ENCODE measurements around the gene PBX3. TPM values are rescaled to one million over a fixed set of nuclear protein-coding genes. Genes with fewer than 3 reads are reported as not detected.
A peak's percentile ranks its signal among the peaks of the same experiment; 100 is the strongest.

Gene PBX3
- total RNA-seq, 1 donor from 2014 or later, result 46.1 TPM

DNA sequence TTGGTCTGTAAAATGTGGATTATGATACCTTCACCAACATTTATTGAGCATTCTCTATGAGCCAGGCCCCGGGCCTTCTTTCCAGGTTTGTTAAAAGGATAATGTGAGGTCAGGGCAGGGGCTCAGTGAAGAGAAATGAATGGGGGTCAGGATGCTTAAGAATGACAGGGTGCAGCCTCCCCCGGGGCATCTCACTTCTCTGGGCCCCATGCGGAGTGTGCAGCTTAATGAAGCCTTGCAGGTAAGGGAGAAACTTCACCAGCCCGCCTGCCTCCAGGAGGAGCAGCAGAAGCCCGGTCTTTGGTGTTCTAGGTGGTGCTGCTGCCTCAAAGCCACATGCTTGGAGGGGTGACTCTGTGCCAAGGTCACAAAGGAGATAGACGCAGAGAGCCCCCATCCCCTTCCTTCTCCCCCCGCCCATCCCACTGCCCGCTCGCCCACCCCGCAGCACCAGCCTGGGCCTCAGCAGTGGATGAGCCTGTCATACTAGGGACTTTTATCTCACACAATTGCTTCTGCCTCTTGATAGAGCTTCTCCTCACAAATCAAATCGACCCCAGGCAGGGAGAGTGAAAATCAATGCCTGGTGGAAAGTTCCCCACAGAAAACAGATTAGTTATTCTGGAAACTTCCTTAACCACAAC is 244.8 kb downstream of the PBX3 start:
- DNase-seq (peak; percentile 21), ATAC-seq (no peak)
- Histone ChIP-seq H3K4me1 (no peaks in the 10 kb centered on the region), H3K9me3 (no peaks in the 10 kb centered on the region), H3K27me3 (ENCODE audit: low read depth) (no peaks in the 10 kb centered on the region), H3K27ac (no peak overlapping the region), H3K36me3 (no peaks in the 10 kb centered on the region), H3K4me3 (no peak overlapping the region)
- TF ChIP-seq, protein P1, sequence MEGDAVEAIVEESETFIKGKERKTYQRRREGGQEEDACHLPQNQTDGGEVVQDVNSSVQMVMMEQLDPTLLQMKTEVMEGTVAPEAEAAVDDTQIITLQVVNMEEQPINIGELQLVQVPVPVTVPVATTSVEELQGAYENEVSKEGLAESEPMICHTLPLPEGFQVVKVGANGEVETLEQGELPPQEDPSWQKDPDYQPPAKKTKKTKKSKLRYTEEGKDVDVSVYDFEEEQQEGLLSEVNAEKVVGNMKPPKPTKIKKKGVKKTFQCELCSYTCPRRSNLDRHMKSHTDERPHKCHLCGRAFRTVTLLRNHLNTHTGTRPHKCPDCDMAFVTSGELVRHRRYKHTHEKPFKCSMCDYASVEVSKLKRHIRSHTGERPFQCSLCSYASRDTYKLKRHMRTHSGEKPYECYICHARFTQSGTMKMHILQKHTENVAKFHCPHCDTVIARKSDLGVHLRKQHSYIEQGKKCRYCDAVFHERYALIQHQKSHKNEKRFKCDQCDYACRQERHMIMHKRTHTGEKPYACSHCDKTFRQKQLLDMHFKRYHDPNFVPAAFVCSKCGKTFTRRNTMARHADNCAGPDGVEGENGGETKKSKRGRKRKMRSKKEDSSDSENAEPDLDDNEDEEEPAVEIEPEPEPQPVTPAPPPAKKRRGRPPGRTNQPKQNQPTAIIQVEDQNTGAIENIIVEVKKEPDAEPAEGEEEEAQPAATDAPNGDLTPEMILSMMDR (IDR thresholded peaks at IDR 0.05), result no peak
- intact Hi-C loops (cut with DNase I), result no loop called here

- Histone ChIP-seq H3K36me3 (no peaks in the 10 kb centered on the region), H3K27ac (no peak overlapping the region), H3K9me3 (no peaks in the 10 kb centered on the region), H3K4me3 (no peak overlapping the region), H3K4me1 (no peaks in the 10 kb centered on the region), H3K27me3 (ENCODE audit: low read depth) (no peaks in the 10 kb centered on the region)
- intact Hi-C loops (cut with DNase I), result no loop called here
- ATAC-seq, result no peak
- TF ChIP-seq, protein P1 (IDR thresholded peaks at IDR 0.05), result no peak
- peak; percentile 7 for DNase-seq
These were observed 245.4 kb downstream of the PBX3 start for GRCh38 chr9:125992557-125992956.

- intact Hi-C loops (cut with DNase I), result no loop called here
- no peak for ATAC-seq
These were observed 246.3 kb downstream of the PBX3 start for GRCh38 chr9:125993466-125993865.

DNA sequence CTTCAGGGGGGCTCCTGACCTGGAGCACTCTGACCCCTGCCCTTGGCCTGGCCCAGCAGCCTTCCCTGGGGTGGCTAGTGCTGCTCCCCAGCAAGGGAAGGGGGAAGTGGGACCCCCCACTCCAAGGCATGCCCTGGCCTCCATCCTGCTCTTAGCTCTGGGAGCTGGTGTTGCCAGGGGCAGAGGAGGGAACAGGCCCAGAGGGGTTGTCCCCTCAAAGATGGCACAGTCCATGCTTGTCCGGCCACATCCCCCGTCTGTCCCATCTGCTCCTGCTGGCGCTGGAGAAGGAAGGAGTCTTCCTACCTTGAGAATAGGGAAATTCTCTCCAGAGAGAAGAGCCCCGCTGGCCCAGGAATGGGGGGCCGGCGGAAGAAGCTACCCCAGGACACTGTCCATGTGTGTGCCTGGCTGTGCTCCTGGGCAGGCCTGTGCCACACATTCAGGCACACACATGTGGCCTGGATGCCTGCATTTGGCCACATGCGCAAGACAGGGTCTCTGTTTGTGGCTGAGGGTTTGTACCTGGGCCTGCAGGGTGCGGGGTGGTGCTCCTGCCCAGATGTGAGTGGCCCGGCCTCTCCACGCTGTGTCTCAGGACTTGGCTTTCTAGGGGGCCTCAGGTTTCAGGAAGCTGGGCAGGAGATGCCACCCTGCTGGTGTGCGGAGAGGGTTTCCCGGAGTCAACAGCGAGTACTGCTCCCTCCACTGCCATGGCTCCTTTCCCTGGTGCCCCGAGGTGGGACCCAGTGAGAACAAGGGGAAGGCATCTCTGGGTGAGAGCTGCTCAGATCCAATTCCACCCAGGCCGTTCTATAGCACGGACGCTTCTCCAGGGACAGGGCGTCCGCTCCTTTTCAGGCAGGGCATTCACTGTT is 247.1 kb downstream of the PBX3 start:
- Histone ChIP-seq H3K27me3 (ENCODE audit: low read depth) (no peaks in the 10 kb centered on the region), H3K4me3 (no peak overlapping the region), H3K36me3 (no peaks in the 10 kb centered on the region), H3K4me1 (no peaks in the 10 kb centered on the region), H3K9me3 (no peaks in the 10 kb centered on the region), H3K27ac (no peak overlapping the region)
- TF ChIP-seq, protein P1 (IDR thresholded peaks at IDR 0.05), result no peak
- DNase-seq (peak; percentile 22), ATAC-seq (no peak)
- intact Hi-C loops (cut with DNase I), result no loop called here

More at GRCh38 chr9:125993466-125993865, 246.3 kb downstream of the PBX3 start:
- Histone ChIP-seq H3K36me3 (no peaks in the 10 kb centered on the region), H3K9me3 (no peaks in the 10 kb centered on the region), H3K4me3 (no peak overlapping the region), H3K4me1 (no peaks in the 10 kb centered on the region), H3K27ac (no peak overlapping the region), H3K27me3 (ENCODE audit: low read depth) (no peaks in the 10 kb centered on the region)
- DNase-seq, result peak; percentile 12
- TF ChIP-seq, protein P1 (IDR thresholded peaks at IDR 0.05), result no peak

GRCh38 chr9:125995006-125995405 is 247.8 kb downstream of the PBX3 start:
- intact Hi-C loops (cut with DNase I), result no loop called here
- H3K27me3 ChIP-seq (ENCODE audit: low read depth), result no peaks in the 10 kb centered on the region

More at GRCh38 chr9:125995006-125995405, 247.8 kb downstream of the PBX3 start:
- Histone ChIP-seq H3K4me1 (no peaks in the 10 kb centered on the region), H3K36me3 (no peaks in the 10 kb centered on the region), H3K4me3 (no peak overlapping the region), H3K9me3 (no peaks in the 10 kb centered on the region), H3K27ac (no peak overlapping the region)
- TF ChIP-seq, protein P1 (IDR thresholded peaks at IDR 0.05), result no peak
- ATAC-seq, result no peak
- peak; percentile 18 for DNase-seq

Data from lower lobe of right lung (tissue), 2 donors.